ENCODE results near the gene SCRN1.

- TF ChIP-seq POLR2A (IDR thresholded peaks at IDR 0.05) (no peak), CTCF (IDR thresholded peaks at IDR 0.05) (no peak), POLR2AphosphoS5 (IDR thresholded peaks at IDR 0.05) (no peak)
Observed at GRCh38 chr7:29888006-29888405, 101.6 kb downstream of the SCRN1 start.
